Measurements from ENCODE around the gene GABRR3.

The GABRR3 gene

GRCh38 chr3:97954228-97954827 lies 80.8 kb downstream of the GABRR3 start:
- DNase-seq = no peak

- no peak for DNase-seq
Measured at GRCh38 chr3:97952872-97953271, 82.2 kb downstream of the GABRR3 start.

GRCh38 chr3:97952280-97952679 lies 82.8 kb downstream of the GABRR3 start:
- DNase-seq = no peak

- no peak for DNase-seq
Measured at GRCh38 chr3:97950360-97950759, 84.8 kb downstream of the GABRR3 start.

- no peak for DNase-seq
Measured at GRCh38 chr3:97949743-97950142, 85.4 kb downstream of the GABRR3 start.

GRCh38 chr3:97949110-97949485 lies 86.0 kb downstream of the GABRR3 start:
- DNase-seq = no peak

GRCh38 chr3:97948351-97949109 lies 86.6 kb downstream of the GABRR3 start:
- no peak for DNase-seq

GRCh38 chr3:97942801-97943546 lies 92.1 kb downstream of the GABRR3 start:
- no peak for DNase-seq

- DNase-seq = no peak
Measured at GRCh38 chr3:97940034-97940433, 95.1 kb downstream of the GABRR3 start.

- DNase-seq = no peak
Measured at GRCh38 chr3:97939401-97939800, 95.7 kb downstream of the GABRR3 start.

GRCh38 chr3:97938444-97938843 lies 96.7 kb downstream of the GABRR3 start:
- no peak for DNase-seq

GRCh38 chr3:97937205-97937604 lies 97.9 kb downstream of the GABRR3 start:
- no peak for DNase-seq

GRCh38 chr3:97935842-97936241 lies 99.3 kb downstream of the GABRR3 start:
- no peak for DNase-seq
